Measurements from ENCODE around the gene TSKU. TPM values are rescaled to one million over a fixed set of nuclear protein-coding genes. Genes with fewer than 3 reads are reported as not detected.

The TSKU gene
- total and polyA plus RNA-seq, 9 of the 15 experiments (the other 6 are each of a cell fraction or from before 2014, with no cell fraction given): 0.60 to 11.9 (median 8.4) TPM

GRCh38 chr11:76745561-76746207, 37.5 kb upstream of the TSKU start (continued):
- no peak for TF ChIP-seq ZNF699 (CRISPR knock-in tag; IDR thresholded peaks at IDR 0.05; ENCODE audit: insufficient replicate concordance)
- no peak for TF ChIP-seq USF2 (CRISPR knock-in tag; IDR thresholded peaks at IDR 0.05)
- no peak for TF ChIP-seq PTTG1 (tag; IDR thresholded peaks at IDR 0.05; ENCODE audit: low read depth)
- no peak for TF ChIP-seq ZKSCAN8 (CRISPR knock-in tag; IDR thresholded peaks at IDR 0.05)
- TF ChIP-seq ZNF224 (CRISPR knock-in tag; IDR thresholded peaks at IDR 0.05): no peak
- no peak for TF ChIP-seq PRPF4 (IDR thresholded peaks at IDR 0.05; ENCODE audit: insufficient read depth, low read depth, low read length, poor library complexity, severe bottlenecking)
- no peak for TF ChIP-seq ZFP91 (CRISPR knock-in tag; IDR thresholded peaks at IDR 0.05)
- no peak for TF ChIP-seq CTCF (IDR thresholded peaks at IDR 0.05 in 2 of 3, conservative IDR thresholded peaks at IDR 0.05 in 1 of 3; ENCODE audit: insufficient read depth in 2 of 3, low read depth in 1 of 3, low read length in 3 of 3)
- peak; percentile 68 for TF ChIP-seq FOXJ2 (tag; IDR thresholded peaks at IDR 0.05)
- TF ChIP-seq BCOR (IDR thresholded peaks at IDR 0.05): no peak
- TF ChIP-seq ZNF583 (CRISPR knock-in tag; IDR thresholded peaks at IDR 0.05): peak; percentile 79
- peak; percentile 93 for TF ChIP-seq MTA1 (IDR thresholded peaks at IDR 0.05; ENCODE audit: borderline replicate concordance)
- no peak for TF ChIP-seq SIX5 (IDR thresholded peaks at IDR 0.05; ENCODE audit: borderline replicate concordance in 1 of 2, insufficient read depth in 1 of 2, low read depth in 1 of 2, low read length in 2 of 2)
- no peak for TF ChIP-seq HNRNPH1 (optimal IDR thresholded peaks at IDR 0.05; ENCODE audit: low read depth, low read length)
- TF ChIP-seq BRD4 (IDR thresholded peaks at IDR 0.05): no peak
- no peak for TF ChIP-seq NCOA6 (IDR thresholded peaks at IDR 0.05)
- TF ChIP-seq ARNT (IDR thresholded peaks at IDR 0.05): peak in 1 of 2 experiments; percentile 50; a peak in 1 of 4 replicates
- TF ChIP-seq ZNF184 (CRISPR knock-in tag; IDR thresholded peaks at IDR 0.05): no peak
- TF ChIP-seq ZBTB5 (IDR thresholded peaks at IDR 0.05): no peak
- no peak for TF ChIP-seq ATF6 (CRISPR knock-in tag; IDR thresholded peaks at IDR 0.05)
- no peak for TF ChIP-seq MAFG (tag; conservative IDR thresholded peaks at IDR 0.05)

Data from K562 (cell line).